HUDEP-2 (cell line): Measurements from ENCODE around the gene IFFO2.

Experiments
- DNase-seq, 76 experiments: peaks; one replicate each; lab custom pipeline; 2025; ENCODE audit not compliant: unreplicated experiment in 76 of 76; lab: John Stamatoyannopoulos, UW

The IFFO2 gene

DNA sequence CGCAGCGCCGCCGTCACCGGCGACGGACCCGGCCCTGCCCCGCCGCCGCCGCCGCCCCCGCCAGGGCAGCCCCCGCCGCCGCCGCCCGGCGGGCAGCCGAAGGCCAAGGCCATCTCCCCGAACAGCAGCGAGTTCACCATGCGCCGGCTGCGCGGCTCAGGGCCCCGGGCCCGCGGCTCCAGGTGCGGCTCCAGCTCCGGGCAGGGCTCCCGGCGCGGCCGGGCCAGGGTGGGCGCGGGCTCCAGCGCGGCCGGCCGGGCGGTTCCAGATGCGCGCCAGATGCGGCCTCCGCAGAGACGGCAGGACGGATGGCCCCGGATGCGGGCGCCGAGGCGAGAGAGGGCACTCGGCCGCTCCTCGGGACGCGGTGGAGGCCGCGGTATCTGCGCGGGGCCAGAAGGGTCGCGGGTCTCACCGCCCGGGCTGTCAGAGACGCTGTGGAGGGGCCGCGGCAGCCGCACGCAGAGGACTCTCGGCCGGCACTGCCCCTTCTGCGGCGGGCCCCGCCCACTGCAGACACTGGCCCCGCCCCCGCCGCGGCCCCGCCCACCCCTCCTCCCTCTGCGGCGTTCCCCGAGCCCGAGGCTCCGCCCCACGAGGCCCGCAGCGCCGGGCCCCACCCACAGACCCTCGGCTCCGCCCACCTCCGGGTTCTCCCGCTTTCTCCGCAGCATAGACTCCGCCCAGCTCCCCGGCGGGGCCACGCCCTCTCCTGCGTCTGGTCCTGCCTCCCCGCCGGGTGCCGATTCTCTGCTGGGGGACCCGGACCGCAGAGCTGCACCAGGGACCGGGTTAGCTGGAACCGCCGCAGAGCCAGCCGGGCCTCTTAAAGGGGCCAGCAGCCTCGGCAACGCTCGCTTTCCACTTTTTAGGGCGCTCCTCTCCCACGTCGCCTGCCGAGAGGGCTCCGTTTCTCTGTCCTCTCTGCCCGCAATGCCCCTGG lies at the start of gene IFFO2:
TSS of gene IFFO2 (minus strand) at position 484 of the 943 bp plus-strand sequence. CDS start at position 140, 344 bp downstream.
- DNase-seq, result peak in 75 of 76 experiments; percentile 16 to 97 (median 91)

DNA sequence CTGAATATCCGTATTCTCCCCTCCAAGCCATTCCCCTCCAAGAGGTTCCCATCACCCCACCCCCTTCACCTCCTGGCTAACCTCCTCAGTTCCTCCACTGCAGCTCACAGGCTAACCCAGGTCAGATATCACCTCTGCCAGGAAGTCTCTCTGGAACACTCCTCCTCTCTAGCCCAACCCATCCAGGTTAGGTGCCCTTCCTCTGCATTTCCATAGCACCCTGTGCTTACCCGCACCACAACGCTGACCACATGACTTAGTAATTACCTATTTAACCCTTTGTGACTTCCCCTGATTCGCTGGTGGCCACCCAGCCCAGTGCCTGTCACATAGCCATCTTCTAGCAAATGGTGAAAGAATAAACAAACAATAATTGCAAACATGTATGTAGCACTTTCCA lies 49.5 kb upstream of the IFFO2 start:
- DNase-seq, result no peak

GRCh38 chr1:19003371-19004290 lies 47.2 kb upstream of the IFFO2 start:
- peak in 32 of 76 experiments; percentile 1 to 63 (median 26) for DNase-seq

GRCh38 chr1:19000065-19000464 lies 43.6 kb upstream of the IFFO2 start:
- no peak for DNase-seq

DNA sequence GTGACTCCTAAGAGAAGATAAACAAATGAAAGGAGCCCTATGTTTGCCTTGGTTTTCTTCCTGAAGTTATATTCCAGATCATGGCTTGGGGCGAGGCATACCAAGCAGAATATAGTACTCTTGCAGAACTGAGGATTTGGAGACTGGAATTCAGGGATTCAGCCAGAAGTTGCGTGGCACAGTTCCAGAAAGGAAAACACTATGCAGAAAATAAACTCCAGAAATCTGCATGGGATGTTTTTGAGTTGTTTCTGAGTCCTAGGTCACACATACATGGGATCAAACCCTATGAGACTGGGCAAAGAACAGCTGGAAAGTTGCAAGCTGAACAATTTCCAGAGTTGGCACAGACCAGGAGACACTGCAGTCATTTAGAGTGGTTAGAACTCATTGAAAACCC lies 42.9 kb upstream of the IFFO2 start:
- DNase-seq, result no peak

GRCh38 chr1:18998016-18998724 lies 41.7 kb upstream of the IFFO2 start:
- DNase-seq, result no peak

DNA sequence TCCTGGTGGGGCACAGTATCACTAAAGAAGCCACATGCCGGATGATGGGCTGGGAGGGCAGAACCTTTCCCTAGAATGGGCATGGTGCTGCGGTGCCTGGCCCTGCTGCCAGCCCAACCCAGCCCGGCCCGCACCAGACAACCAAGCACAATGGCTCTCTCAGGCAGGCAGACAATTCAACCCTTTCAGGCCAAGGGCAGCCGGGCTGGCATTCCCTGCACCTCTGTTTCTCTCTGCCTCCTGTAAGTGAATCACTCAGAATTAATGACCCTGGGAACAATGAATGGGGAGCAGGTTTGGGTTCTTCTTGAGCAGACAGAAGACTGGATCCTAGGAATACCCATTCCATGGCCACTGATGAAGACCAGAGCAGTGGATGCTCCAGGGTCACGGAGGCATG lies 41.0 kb upstream of the IFFO2 start:
- DNase-seq, result no peak

DNA sequence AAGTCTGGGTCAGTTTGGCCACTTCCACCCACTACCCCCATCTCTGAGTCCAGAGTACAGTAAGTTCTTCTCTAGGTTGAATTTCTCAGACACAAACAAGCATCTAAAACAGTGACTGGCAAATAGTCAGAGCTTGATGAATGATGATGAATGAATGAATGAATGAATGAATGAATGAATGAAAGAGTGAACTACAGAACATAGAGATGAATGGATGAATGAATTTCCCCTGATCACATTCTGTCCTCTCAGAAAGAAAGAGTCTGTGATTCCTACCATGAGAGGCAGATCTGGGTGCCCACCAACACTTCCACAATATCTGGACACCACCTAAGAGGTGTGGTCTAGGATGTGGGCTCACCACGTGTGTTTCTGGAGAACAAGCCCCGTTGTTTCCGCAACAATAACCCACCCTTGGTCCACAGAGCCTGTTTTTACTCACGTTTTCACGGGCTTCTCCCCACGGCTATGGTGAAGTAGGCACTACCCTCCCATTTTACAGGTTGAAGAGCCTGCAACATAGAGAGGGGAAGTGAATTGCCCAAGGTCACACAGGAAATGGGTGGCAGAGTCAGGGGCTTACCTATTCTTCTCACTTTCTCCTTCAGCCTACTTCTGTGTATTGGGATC lies 40.2 kb upstream of the IFFO2 start:
- no peak for DNase-seq

DNA sequence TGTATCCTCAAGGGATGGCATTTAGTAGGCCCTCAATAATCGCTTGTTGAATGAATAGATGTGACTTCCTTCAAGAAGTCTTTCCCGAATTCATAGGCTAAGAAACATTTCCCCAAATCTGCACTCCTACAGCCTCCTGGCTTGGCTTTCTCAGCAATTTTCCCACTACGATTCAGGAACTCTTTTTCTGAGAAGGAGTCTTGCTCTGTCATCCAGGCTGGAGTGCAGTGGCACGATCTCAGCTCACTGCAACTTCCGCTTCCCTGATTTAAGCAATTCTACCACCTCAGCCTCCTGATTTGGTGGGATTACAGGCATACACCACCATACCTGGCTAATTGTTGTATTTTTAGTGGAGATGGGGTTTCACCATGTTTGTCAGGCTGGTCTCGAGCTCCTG lies 37.9 kb upstream of the IFFO2 start:
- DNase-seq, result no peak

DNA sequence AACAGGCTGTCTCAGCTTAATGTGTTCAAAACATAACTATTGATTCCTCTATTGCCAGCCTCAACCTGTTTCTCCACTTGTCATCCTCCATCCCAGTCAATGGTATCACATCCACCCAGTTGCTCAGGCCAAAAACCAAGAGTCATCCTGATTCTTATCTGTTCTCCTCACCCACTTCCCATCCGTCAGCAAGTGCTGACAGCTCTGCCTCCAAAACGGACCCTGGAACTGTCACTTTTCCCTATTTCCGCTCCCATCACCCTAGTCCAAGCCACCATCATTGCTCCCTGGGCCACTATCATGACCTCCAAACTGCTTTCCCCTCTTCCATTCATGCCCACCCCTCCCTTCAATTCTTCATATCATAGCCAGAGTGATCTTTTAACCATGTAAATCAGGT lies 36.2 kb upstream of the IFFO2 start:
- no peak for DNase-seq

DNA sequence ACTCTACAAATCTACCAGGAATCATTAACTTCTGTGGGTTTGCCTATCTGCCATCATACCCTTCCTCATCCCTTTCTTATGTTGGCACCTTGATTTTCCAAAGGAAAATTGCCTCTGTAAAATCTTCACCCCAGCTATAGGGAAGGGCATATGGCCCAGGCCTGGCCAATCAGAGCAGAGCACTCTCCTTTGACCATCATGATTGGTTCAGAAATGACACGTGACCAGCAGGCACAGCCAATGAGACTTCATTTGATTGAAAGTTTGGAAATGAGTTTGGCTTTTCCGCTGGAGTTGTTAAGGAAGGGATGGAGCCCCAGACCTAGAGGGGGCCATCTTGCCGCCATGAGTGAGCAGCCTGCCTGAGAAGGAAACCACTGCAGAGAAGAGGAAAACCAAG lies 35.1 kb upstream of the IFFO2 start:
- DNase-seq, result no peak

- no peak for DNase-seq
These were observed 33.4 kb upstream of the IFFO2 start for GRCh38 chr1:18989896-18990295.

GRCh38 chr1:18989176-18989799 lies 32.8 kb upstream of the IFFO2 start:
- no peak for DNase-seq

DNA sequence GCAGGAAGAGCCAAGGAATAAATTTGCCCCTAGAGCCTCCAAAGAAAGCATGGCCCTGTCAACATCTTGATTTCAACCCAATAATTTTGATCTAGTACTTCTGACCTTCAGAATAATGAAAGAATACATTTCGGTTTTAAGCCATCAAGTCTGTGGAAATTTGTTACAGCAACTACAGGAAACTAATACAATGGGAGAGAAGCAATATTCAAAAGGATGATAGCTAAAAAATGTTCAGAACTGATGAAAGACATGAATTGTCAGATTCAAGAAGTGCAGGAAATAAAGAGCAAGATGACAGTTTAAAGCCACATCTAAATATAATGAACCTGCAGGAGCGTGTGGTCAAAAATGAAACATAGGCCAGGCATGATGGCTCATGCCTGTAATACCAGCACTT lies 24.8 kb upstream of the IFFO2 start:
- DNase-seq, result no peak

GRCh38 chr1:18978706-18979105 lies 22.2 kb upstream of the IFFO2 start:
- DNase-seq, result no peak

DNA sequence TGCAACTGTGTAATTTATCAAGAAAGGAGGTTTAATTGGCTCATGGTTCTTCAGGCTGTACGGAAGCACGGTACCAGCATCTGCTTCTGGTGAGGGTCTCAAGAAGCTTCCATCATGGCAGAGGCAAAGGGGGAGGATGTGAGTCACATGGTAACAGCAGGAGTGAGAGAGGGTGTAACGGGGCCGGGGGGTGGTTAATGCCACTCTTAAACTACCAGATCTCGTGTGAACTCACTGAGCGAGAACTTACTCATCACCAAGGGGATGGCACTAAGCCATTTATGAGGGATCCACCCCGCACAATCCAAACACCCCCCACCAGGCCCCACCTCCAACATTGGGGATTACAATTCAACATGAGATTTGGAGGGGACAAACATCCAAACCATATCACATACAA lies 21.0 kb upstream of the IFFO2 start:
- no peak for DNase-seq

- DNase-seq, result no peak
These were observed 19.6 kb upstream of the IFFO2 start for GRCh38 chr1:18976096-18976495.

- no peak for DNase-seq
These were observed 18.1 kb upstream of the IFFO2 start for GRCh38 chr1:18974606-18975005.

DNA sequence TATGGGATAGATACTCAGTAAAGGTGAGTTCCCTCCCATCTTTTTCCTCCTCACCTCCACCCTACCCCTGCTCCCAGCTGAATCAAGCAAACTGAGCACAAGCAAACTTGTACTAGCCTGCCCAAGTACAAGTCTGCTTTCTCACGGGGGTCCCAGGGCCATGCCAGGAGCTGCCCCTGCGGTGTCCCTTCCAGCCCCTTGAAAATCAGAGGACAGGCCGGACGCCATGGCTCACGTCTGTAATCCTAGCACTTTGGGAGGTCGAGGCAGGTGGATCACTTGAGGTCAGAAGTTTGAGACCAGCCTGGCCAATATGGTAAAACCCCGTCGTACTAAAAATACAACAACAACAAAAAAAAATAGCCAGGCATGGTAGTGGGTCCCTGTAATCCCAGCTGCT lies 17.5 kb upstream of the IFFO2 start:
- DNase-seq, result no peak

DNA sequence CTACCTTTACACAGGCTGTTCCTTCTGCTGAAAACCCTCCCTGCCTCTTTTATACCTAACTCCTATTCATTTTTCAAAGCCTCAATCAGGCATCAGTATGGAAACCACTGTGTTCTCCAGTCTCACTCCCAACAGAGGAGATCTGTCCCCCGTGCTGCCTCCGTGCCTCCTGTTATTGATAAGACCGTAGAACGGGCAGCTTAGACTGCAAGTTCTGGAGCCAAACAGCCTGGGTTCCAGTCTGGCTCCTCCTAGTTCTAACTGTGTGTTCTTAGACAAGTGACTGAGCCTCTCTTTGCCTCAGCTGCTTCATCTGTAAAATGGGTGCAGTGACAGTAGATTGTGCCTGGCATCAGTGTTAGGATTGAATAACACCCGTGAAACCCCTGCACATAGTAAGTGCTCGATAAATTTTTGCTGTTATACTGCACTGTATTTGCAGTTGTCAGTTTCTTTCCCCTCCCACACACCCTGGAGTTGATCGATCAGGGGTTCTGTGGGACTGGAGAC lies 17.0 kb upstream of the IFFO2 start:
- DNase-seq, result no peak
